Epidermal melanocyte (primary cell): Measurements from ENCODE around the gene SLC6A9.

Experiments
- DNase-seq: peaks from one replicate; pipeline ENCODE4 v3.0.0; 2011; ENCODE audit warnings: low spot score; ENCODE audit not compliant: insufficient read length

SLC6A9 gene

DNA sequence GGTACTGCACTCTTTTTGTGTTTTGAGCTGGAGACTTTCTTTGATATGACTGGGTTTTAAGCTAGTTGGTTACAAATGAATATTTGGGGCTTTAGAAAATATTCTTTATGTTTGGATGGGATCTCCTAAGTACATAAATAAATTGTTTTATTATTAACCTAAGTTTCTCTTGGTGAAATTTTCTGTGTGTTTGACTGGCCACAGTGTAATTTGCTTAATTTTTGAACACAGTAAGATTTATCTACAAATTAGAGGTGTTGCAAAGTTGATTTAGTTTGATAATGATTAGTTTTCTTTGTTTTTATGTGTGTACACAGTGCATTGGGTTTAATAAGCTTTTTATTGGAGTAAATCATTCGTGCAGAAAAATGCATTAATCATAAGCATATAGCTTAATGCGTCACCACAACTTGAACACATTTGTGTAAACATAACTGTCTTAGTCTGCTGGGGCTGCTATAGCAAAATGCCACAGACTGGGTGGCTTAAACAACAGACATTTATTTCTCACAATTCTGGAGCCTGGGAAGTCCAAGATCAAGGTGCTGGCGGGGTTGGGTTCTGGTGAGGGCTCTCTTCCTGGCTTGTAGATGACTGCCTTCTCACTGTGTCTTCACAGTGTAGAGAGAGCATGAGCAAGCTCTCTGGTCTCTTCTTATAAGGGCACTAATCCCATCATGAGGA lies 17.4 kb upstream of the SLC6A9 start:
- no peak for DNase-seq

DNA sequence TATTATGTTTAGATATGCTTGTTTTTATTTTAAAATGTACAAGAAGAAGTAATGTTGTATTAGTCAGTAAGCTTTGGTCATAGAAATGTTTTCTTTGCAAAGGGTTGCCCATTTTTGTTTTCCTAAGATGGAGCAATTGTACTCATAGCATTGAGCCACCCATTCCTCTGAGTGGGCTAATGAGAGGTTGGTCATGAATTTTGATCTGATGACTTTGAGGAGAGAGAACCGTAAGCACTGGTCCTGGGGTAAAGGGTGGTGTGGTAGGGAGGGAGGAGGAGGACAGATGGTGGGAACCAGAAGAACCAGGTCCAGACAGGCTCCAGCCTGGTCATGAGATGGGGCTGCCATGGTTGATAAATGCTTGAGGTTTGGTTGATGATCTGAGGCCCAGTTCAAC lies 15.9 kb upstream of the SLC6A9 start:
- DNase-seq: no peak

DNA sequence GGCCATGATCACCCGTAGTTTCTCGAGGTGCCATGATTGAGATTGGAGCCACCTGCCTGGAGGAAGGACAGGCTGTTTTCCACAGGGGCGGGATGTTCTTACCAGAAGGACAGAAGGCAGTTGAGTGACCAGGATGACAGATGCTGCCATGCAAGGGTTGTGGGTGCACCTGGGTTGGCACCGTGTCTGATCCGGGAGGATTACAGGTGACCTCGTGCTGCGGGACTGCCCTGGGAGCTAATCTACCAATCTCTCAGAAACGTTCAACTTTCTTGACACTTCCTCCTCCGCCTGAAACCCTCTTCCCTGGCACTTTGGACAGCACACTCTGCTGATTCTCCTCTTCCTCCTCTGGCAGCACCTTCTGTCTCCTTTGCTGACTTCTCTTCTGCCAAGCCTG lies 13.8 kb upstream of the SLC6A9 start:
- no peak for DNase-seq

DNA sequence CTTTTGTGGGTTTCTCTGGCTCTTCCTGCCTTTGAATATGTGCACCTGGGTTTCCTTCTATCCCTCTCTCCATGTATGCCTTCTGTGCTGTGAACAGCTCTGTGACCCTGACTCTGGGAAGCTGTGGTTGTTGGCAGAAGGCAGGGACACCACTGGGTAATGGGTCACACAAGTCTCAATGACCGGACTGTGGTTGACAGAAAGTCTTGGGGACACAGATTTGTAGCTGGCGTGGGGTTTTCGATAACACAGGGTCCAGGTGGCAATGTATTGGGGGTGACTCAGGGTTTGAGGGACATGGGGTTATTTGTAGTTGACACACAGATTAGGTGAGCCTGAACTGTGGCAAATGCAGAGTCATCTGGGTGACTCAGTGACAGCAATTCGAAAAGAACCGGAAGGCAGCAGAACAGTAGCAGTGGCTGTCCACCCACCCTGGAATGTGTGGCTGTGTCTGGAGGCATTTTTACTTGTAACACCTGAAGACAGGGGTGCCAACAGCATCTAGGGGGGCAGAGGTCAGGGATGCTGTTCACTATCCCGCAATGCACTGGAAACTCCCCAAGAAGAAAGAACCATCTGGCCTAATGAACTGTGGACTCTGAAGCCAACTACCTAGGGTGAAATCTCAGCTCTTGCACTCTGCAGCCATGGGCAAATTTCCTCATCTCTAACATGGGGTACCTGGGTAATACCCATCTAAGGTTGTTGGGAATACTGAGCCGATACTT lies 13.0 kb upstream of the SLC6A9 start:
- no peak for DNase-seq

GRCh38 chr1:44043176-44044070 lies 12.2 kb upstream of the SLC6A9 start:
- no peak for DNase-seq

DNA sequence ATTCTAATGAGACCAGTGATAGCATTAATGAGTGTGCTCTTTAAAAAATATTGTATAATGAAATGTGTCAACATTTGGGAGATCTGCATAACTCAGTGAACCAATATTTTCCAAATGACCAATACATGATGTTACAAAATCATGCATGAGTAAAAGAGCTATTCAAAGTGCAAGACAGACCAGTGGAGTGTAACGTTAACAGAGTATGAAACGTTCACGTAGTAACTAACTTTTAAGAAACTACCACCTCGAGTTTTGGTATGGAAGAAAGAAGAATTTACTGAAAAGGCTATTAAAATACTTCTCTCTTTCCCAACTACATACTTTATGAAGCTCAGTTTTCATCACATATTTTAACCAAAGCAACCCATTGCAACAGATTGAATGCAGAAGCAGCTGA lies 9.6 kb upstream of the SLC6A9 start:
- DNase-seq: no peak

GRCh38 chr1:44040418-44040817 lies 9.2 kb upstream of the SLC6A9 start:
- DNase-seq: no peak

- no peak for DNase-seq
These were observed 7.8 kb upstream of the SLC6A9 start for GRCh38 chr1:44038876-44039657.

- no peak for DNase-seq
These were observed 5.9 kb upstream of the SLC6A9 start for GRCh38 chr1:44037154-44037553.

GRCh38 chr1:44036409-44037139 lies 5.3 kb upstream of the SLC6A9 start:
- peak; percentile 67 for DNase-seq

GRCh38 chr1:44035726-44036408 lies 4.6 kb upstream of the SLC6A9 start:
- no peak for DNase-seq

DNA sequence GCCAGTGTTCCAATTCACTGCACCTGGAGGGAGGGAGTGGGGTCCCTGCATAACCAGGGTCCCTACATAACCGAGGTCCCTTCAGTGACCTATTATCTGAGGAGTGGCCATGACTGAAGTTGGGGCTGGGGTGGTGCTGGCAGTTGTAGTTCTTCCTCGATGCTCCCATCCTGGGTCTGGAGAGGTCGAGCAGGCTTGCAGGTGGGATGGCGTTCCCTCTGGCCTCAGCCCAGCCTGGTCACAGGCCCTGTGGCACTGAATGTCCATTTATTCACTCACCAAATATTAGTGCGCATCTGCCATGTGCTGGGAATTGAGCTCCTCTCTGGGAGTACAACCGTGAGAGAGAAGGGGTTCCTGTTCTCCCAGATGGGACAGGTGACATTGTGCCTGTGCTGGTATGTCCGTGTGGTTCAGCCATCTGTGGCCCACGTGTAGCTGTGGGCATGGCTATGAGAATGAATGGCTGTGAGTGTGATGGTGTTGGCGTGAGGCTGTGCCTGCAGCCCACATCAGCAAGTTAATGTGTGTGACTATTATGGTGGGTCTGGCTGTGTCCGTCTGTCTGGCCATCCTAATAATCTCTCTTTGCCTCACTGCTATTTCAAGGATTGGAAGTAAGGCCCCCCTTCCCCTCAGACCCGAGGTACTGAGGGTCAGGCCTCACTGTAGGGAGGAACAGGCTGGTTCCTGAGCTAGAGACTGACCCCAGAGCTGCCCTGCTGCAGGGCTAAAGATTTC lies 3.9 kb upstream of the SLC6A9 start:
- no peak for DNase-seq

- DNase-seq: no peak
These were observed 3.2 kb upstream of the SLC6A9 start for GRCh38 chr1:44034423-44034822.

- no peak for DNase-seq
These were observed 2.5 kb upstream of the SLC6A9 start for GRCh38 chr1:44033756-44034155.

GRCh38 chr1:44033041-44033575 lies 1.8 kb upstream of the SLC6A9 start:
- DNase-seq: no peak

- no peak for DNase-seq
These were observed 1.0 kb upstream of the SLC6A9 start for GRCh38 chr1:44032170-44032790.

GRCh38 chr1:44030605-44031251 lies 534 bp downstream of the SLC6A9 start:
- no peak for DNase-seq
